GM23248 (cell line): ENCODE data around the gene LRMDA. TPM values are rescaled to one million over a fixed set of nuclear protein-coding genes. Genes with fewer than 3 reads are reported as not detected.

Experiments
- DNase-seq: peaks from one replicate; pipeline ENCODE4 v3.0.0-alpha.2; 2015
- H2AFZ ChIP-seq: fragments of 200-600 bp; sonication (generic); 2 replicates; pipeline ENCODE4 v1.6.1; 2016; ENCODE audit warnings: antibody characterized with exemption
- H3F3A ChIP-seq: fragments of 200-600 bp; sonication (generic); 2 replicates; pipeline ENCODE4 v1.6.1; 2016; ENCODE audit warnings: mild to moderate bottlenecking, antibody characterized with exemption, mixed run types; ENCODE audit not compliant: insufficient read depth
- H3K27ac ChIP-seq: fragments of 200-600 bp; sonication (generic); 2 replicates; pipeline ENCODE4 v1.5.1; 2016; ENCODE audit warnings: mild to moderate bottlenecking
- H3K27me3 ChIP-seq: fragments of 200-600 bp; sonication (generic); replicated peaks from 2 replicates; pipeline ENCODE4 v1.6.1; 2016; ENCODE audit warnings: mild to moderate bottlenecking; ENCODE audit not compliant: insufficient read depth
- H3K36me3 ChIP-seq: fragments of 200-600 bp; sonication (generic); 2 replicates; pipeline ENCODE4 v1.6.1; 2016; ENCODE audit warnings: low read depth, mild to moderate bottlenecking
- H3K4me1 ChIP-seq: fragments of 200-600 bp; sonication (generic); 2 replicates; pipeline ENCODE4 v1.6.1; 2016; ENCODE audit warnings: mild to moderate bottlenecking; ENCODE audit not compliant: insufficient read depth
- H3K4me2 ChIP-seq: fragments of 200-600 bp; sonication (generic); one replicate; pipeline ENCODE4 v1.6.1; 2016; ENCODE audit warnings: mild to moderate bottlenecking; ENCODE audit not compliant: unreplicated experiment
- H3K4me3 ChIP-seq: fragments of 200-600 bp; sonication (generic); 2 replicates; pipeline ENCODE4 v1.5.1; 2016; ENCODE audit warnings: mild to moderate bottlenecking
- H3K79me2 ChIP-seq: fragments of 200-600 bp; sonication (generic); 2 replicates; pipeline ENCODE4 v1.6.1; 2016; ENCODE audit warnings: mild to moderate bottlenecking; ENCODE audit not compliant: insufficient read depth
- H3K9ac ChIP-seq: fragments of 200-600 bp; sonication (generic); 2 replicates; pipeline ENCODE4 v1.6.1; 2016; ENCODE audit warnings: mild to moderate bottlenecking
- H3K9me2 ChIP-seq: fragments of 200-600 bp; sonication (generic); 2 replicates; pipeline ENCODE4 v1.6.1; 2016; ENCODE audit warnings: mixed run types, mild to moderate bottlenecking, moderate library complexity; ENCODE audit not compliant: insufficient read depth
- H3K9me3 ChIP-seq: fragments of 200-600 bp; sonication (generic); one replicate; pipeline ENCODE4 v1.6.1; 2017; ENCODE audit warnings: low read depth
- H4K20me1 ChIP-seq: fragments of 200-600 bp; sonication (generic); 2 replicates; pipeline ENCODE4 v1.6.0; 2016; ENCODE audit not compliant: insufficient read depth
- EZH2 ChIP-seq: fragments of 200-600 bp; sonication (generic); IDR thresholded peaks from 2 replicates; pipeline ENCODE4 v1.6.1; 2018; ENCODE audit warnings: antibody characterized with exemption, mild to moderate bottlenecking; ENCODE audit not compliant: insufficient read depth, poor library complexity, severe bottlenecking
- EZH2phosphoT487 ChIP-seq: fragments of 200-600 bp; sonication (generic); IDR thresholded peaks from 2 replicates; pipeline ENCODE4 v1.6.1; 2018; ENCODE audit warnings: antibody characterized with exemption, moderate library complexity, mild to moderate bottlenecking, low read depth; ENCODE audit not compliant: insufficient read depth
- WGBS, 2 experiments: methylation state at CpG; one replicate each; pipeline ENCODE4 v1.1.6; 2015 to 2017; ENCODE audit warnings: low lambda C conversion rate in 2 of 2, low coverage in 1 of 2; ENCODE audit errors: missing lambda C conversion rate in 2 of 2; 5-methylcytosine and 5-hydroxymethylcytosine counted together
- in situ Hi-C: fragments of 300-500 bp; cut with MboI; formaldehyde crosslinking; loops from 2 replicates; pipeline ENCODE4 v1.15.0; 2020
- polyA plus RNA-seq: library from polyadenylated mRNA; unstranded; fragments of >200 nt; fragmentation: Nextera tagmentation; extraction: Ambion mirVana; gene quantifications from 2 replicates; pipeline ENCODE4 v1.2.1, GENCODE V29; 2016
- total RNA-seq: library from RNA; depleted of rRNA; stranded (reverse); fragments of >200 nt; shearing (Covaris generic); gene quantifications from 2 replicates; pipeline ENCODE4 v1.2.3, GENCODE V29; 2014

Gene LRMDA
- total and polyA plus RNA-seq, 2 experiments from 2014 or later: 2.6 TPM; not detected in 1

- Histone ChIP-seq H3K9me2 (no peaks in the 10 kb centered on the region; the same call in 1 of the 2 replicates), H3K36me3 (no peaks in the 10 kb centered on the region), H3F3A (no peaks in the 10 kb centered on the region), H3K4me1 (0 out of 2 replicates have a peak, but pooled peaks cover 4% of the 10 kb centered on the region), H3K27ac (no peak overlapping the region), H3K9me3 (no peaks in the 10 kb centered on the region), H3K27me3 (no peaks in the 10 kb centered on the region), H2AFZ (no peak overlapping the region), H3K79me2 (no peaks in the 10 kb centered on the region), H4K20me1 (no peaks in the 10 kb centered on the region), H3K4me2 (no peak overlapping the region), H3K4me3 (no peak overlapping the region), H3K9ac (no peak overlapping the region)
- WGBS, 2 experiments: 93 to 100% methylated on average over 4 of the region's 4 CpGs
- in situ Hi-C loops: no loop called here
- DNase-seq: no peak
- no peak for TF ChIP-seq EZH2phosphoT487
- TF ChIP-seq EZH2: no peak
These were observed 865.9 kb downstream of the LRMDA start for GRCh38 chr10:76297358-76297757.

GRCh38 chr10:76297780-76298281, 866.4 kb downstream of the LRMDA start:
- Histone ChIP-seq H3K4me2 (no peak overlapping the region), H3K27me3 (no peaks in the 10 kb centered on the region), H3K4me1 (peaks cover 9% of the 10 kb centered on the region; the same call in 1 of the 2 replicates), H3F3A (no peaks in the 10 kb centered on the region), H3K27ac (no peak overlapping the region), H3K4me3 (no peak overlapping the region), H3K9me2 (no peaks in the 10 kb centered on the region; the same call in 1 of the 2 replicates), H4K20me1 (no peaks in the 10 kb centered on the region), H3K79me2 (no peaks in the 10 kb centered on the region), H2AFZ (no peak overlapping the region), H3K9me3 (no peaks in the 10 kb centered on the region), H3K9ac (no peak overlapping the region), H3K36me3 (no peaks in the 10 kb centered on the region)
- TF ChIP-seq EZH2phosphoT487: no peak
- no peak for TF ChIP-seq EZH2
- WGBS, 2 experiments: 91% methylated on average over 10 of the region's 10 CpGs
- no peak for DNase-seq
- in situ Hi-C loops: no loop called here

GRCh38 chr10:76298329-76298728, 866.9 kb downstream of the LRMDA start:
- WGBS, 2 experiments: 94 to 99% methylated on average over 3 of the region's 3 CpGs
- Histone ChIP-seq H2AFZ (no peak overlapping the region), H3K4me3 (no peak overlapping the region), H4K20me1 (no peaks in the 10 kb centered on the region), H3K9me3 (no peaks in the 10 kb centered on the region), H3K9ac (no peak overlapping the region), H3K27me3 (no peaks in the 10 kb centered on the region), H3K4me2 (no peak overlapping the region), H3K79me2 (no peaks in the 10 kb centered on the region), H3K9me2 (no peaks in the 10 kb centered on the region; the same call in 1 of the 2 replicates), H3K36me3 (no peaks in the 10 kb centered on the region), H3K4me1 (peaks cover 9% of the 10 kb centered on the region; the same call in 1 of the 2 replicates), H3F3A (no peaks in the 10 kb centered on the region), H3K27ac (no peak overlapping the region)
- TF ChIP-seq EZH2phosphoT487: no peak
- no peak for TF ChIP-seq EZH2
- DNase-seq: no peak
- in situ Hi-C loops: no loop called here

- H3K9me2 ChIP-seq: no peaks in the 10 kb centered on the region; the same call in 1 of the 2 replicates
- H3K4me2 ChIP-seq: no peak overlapping the region
- H3K36me3 ChIP-seq: no peaks in the 10 kb centered on the region
- no peaks in the 10 kb centered on the region for H3F3A ChIP-seq
- no peak overlapping the region for H2AFZ ChIP-seq
- no peak overlapping the region for H3K27ac ChIP-seq
- H3K27me3 ChIP-seq: no peaks in the 10 kb centered on the region
- H3K4me3 ChIP-seq: no peak overlapping the region
- peaks cover 12% of the 10 kb centered on the region; the same call in 1 of the 2 replicates for H3K4me1 ChIP-seq
- WGBS, 2 experiments: 97 to 99% methylated on average over 4 of the region's 4 CpGs
- no peaks in the 10 kb centered on the region for H4K20me1 ChIP-seq
- TF ChIP-seq EZH2phosphoT487 (no peak), EZH2 (no peak)
- H3K79me2 ChIP-seq: no peaks in the 10 kb centered on the region
- in situ Hi-C loops: no loop called here
- no peak for DNase-seq
- no peak overlapping the region for H3K9ac ChIP-seq
- no peaks in the 10 kb centered on the region for H3K9me3 ChIP-seq
These were observed 868.1 kb downstream of the LRMDA start for GRCh38 chr10:76299501-76299900.

GRCh38 chr10:76301211-76301610, 869.8 kb downstream of the LRMDA start:
- H3K27me3 ChIP-seq: no peaks in the 10 kb centered on the region
- H3K9me3 ChIP-seq: no peaks in the 10 kb centered on the region
- no peak overlapping the region for H3K9ac ChIP-seq
- no peaks in the 10 kb centered on the region for H3K36me3 ChIP-seq
- H4K20me1 ChIP-seq: no peaks in the 10 kb centered on the region
- 88 to 90% methylated on average over 4 of the region's 4 CpGs for WGBS, 2 experiments
- no peak for DNase-seq
- no peak overlapping the region for H2AFZ ChIP-seq
- H3K4me2 ChIP-seq: no peak overlapping the region
- no peak overlapping the region for H3K4me3 ChIP-seq
- H3K27ac ChIP-seq: no peak overlapping the region
- H3F3A ChIP-seq: no peaks in the 10 kb centered on the region
- H3K79me2 ChIP-seq: no peaks in the 10 kb centered on the region
- peaks cover 16% of the 10 kb centered on the region; the same call in 1 of the 2 replicates for H3K4me1 ChIP-seq
- in situ Hi-C loops: loop anchor here (10.0 to 25.0 kb wide), 2 partner anchors 686 to 906 kb away; no protein-coding TSS in a partner anchor
- no peaks in the 10 kb centered on the region for H3K9me2 ChIP-seq
- no peak for TF ChIP-seq EZH2
- TF ChIP-seq EZH2phosphoT487: no peak
